HepG2 (cell line): ENCODE results near the gene SLC35A3. TPM values are rescaled to one million over a fixed set of nuclear protein-coding genes. Genes with fewer than 3 reads are reported as not detected.

Experiments
- ATAC-seq: fragments of 200-7000 bp; cut with Tn5 transposase; 3 replicates; pipeline ENCODE4 v1.9.1; 2020; ENCODE audit warnings: mild to moderate bottlenecking, moderate library complexity
- BruUV-seq: library from RNA; stranded (reverse); fragments of 400-500 nt; replicated peaks from 2 replicates; lab custom pipeline; 2021; lab: Mats Ljungman, UMichigan
- CTCF ChIA-PET: fragments of 300-600 bp; formaldehyde crosslinking; extraction: SDS; loops from one replicate; lab custom pipeline; 2021; ENCODE audit warnings: low total read pairs, inconsistent platforms, low intra/inter-chr PET ratio; lab: Yijun Ruan, JAX
- POLR2A ChIA-PET: fragments of 350-600 bp; sonication (Branson Sonifier 250); formaldehyde crosslinking; loops from one replicate; lab custom pipeline; 2020; ENCODE audit warnings: antibody characterized with exemption, inconsistent platforms; lab: Yijun Ruan, JAX
- DNase-seq: peaks from one replicate; pipeline ENCODE4 v3.0.0-alpha.2; 2015; ENCODE audit warnings: low spot score
- FAIRE-seq: peaks from 3 replicates; lab custom pipeline; 2011; peaks lifted over from hg19 to GRCh38; lab: Jason Lieb, UNC
- H2AFZ ChIP-seq: one replicate; pipeline ENCODE4 v1.6.1; 2011; ENCODE audit warnings: low read length, inconsistent platforms
- H3K27ac ChIP-seq: fragments of 300-600 bp; 3 replicates; pipeline ENCODE4 v1.8.0; 2011; ENCODE audit warnings: mixed run types, mild to moderate bottlenecking, mixed read lengths, low read length, inconsistent platforms; ENCODE audit not compliant: insufficient read depth; ENCODE audit errors: extremely low read length
- H3K27me3 ChIP-seq, 2 experiments: fragments of 200-600 bp in 1 of 2; 2 replicates in 1 of 2; 3 replicates in 1 of 2; pipeline versions ENCODE4 v1.6.0 to v1.8.0; 2011; ENCODE audit warnings: low read length in 2 of 2, mild to moderate bottlenecking in 2 of 2, moderate library complexity in 2 of 2, inconsistent platforms in 1 of 2; ENCODE audit not compliant: insufficient read depth in 2 of 2, control insufficient read depth in 1 of 2
- H3K36me3 ChIP-seq, 2 experiments: fragments of 200-600 bp in 1 of 2; replicated peaks in 1 of 2; 2 replicates in 1 of 2; 3 replicates in 1 of 2; pipeline versions ENCODE4 v1.5.1 to v1.8.0; 2011; ENCODE audit warnings: low read length in 2 of 2, inconsistent platforms in 1 of 2; ENCODE audit not compliant: insufficient read depth in 2 of 2, control insufficient read depth in 1 of 2
- H3K4me1 ChIP-seq: 2 replicates; pipeline ENCODE4 v1.5.1; 2012; ENCODE audit warnings: low read length, inconsistent platforms; ENCODE audit not compliant: insufficient read depth
- H3K4me2 ChIP-seq: 2 replicates; pipeline ENCODE4 v1.6.0; 2011; ENCODE audit warnings: low read depth, low read length, inconsistent platforms
- H3K4me3 ChIP-seq, 3 experiments: fragments of 200-600 bp in 1 of 3; sonication (generic), shearing (Covaris generic) in 1 of 3; replicated peaks in 1 of 3; 2 replicates each; pipeline ENCODE4 v1.5.1; 2011 to 2016; ENCODE audit warnings: low read length in 3 of 3, inconsistent platforms in 2 of 3, low read depth in 2 of 3, mild to moderate bottlenecking in 2 of 3, control low read depth in 1 of 3, mixed read lengths in 1 of 3; ENCODE audit not compliant: insufficient read depth in 1 of 3
- H3K79me2 ChIP-seq: one replicate; pipeline ENCODE4 v1.6.1; 2011; ENCODE audit warnings: low read length, inconsistent platforms; ENCODE audit not compliant: insufficient read depth
- H3K9ac ChIP-seq: 2 replicates; pipeline ENCODE4 v1.6.0; 2011; ENCODE audit warnings: mild to moderate bottlenecking, low read depth, low read length, inconsistent platforms; ENCODE audit not compliant: insufficient read depth
- H3K9me3 ChIP-seq: 2 replicates; pipeline ENCODE4 v1.5.1; 2012; ENCODE audit warnings: mild to moderate bottlenecking, low read length
- H4K20me1 ChIP-seq: 2 replicates; pipeline ENCODE4 v1.6.0; 2011; ENCODE audit warnings: inconsistent platforms, mild to moderate bottlenecking, low read length, moderate library complexity; ENCODE audit not compliant: insufficient read depth
- BORCS8-MEF2B ChIP-seq: sonication (generic); formaldehyde crosslinking; IDR thresholded peaks from 2 replicates; pipeline ENCODE4 v1.8.0; 2022; ENCODE audit warnings: mild to moderate bottlenecking, missing genetic modification reagents
- CEBPB ChIP-seq: IDR thresholded peaks from 2 replicates; pipeline ENCODE4 v1.6.1; 2011; ENCODE audit warnings: low read depth, low read length, improper control_type of control experiment, borderline replicate concordance
- IRF1 ChIP-seq: sonication (generic); formaldehyde crosslinking; IDR thresholded peaks from 2 replicates; pipeline ENCODE4 v1.4.0; 2020; ENCODE audit warnings: low read depth, mild to moderate bottlenecking, missing genetic modification reagents
- JDP2 ChIP-seq: sonication (generic); formaldehyde crosslinking; IDR thresholded peaks from 2 replicates; pipeline ENCODE4 v1.8.1; 2022; ENCODE audit warnings: missing genetic modification reagents, borderline replicate concordance
- LBX2 ChIP-seq: sonication (generic); formaldehyde crosslinking; IDR thresholded peaks from 2 replicates; pipeline ENCODE4 v1.5.0; 2020; ENCODE audit warnings: missing genetic modification reagents, mild to moderate bottlenecking, borderline replicate concordance
- LCORL ChIP-seq, 2 experiments: fragments of 450-650 bp in 1 of 2; sonication (generic) in 1 of 2; formaldehyde crosslinking in 1 of 2; IDR thresholded peaks; 2 replicates each; pipeline versions ENCODE4 v1.5.0 to v1.6.1; 2017 to 2020; ENCODE audit warnings: antibody characterized with exemption in 1 of 2, missing genetic modification reagents in 1 of 2
- MAFF ChIP-seq: IDR thresholded peaks from 2 replicates; pipeline ENCODE4 v1.6.1; 2011; ENCODE audit warnings: low read depth, low read length, improper control_type of control experiment
- MAFK ChIP-seq, 2 experiments: IDR thresholded peaks in 1 of 2; conservative IDR thresholded peaks in 1 of 2; 2 replicates each; pipeline ENCODE4 v1.6.1; 2011; ENCODE audit warnings: improper control_type of control experiment in 2 of 2, low read length in 2 of 2
- NR1H2 ChIP-seq: sonication (generic); formaldehyde crosslinking; IDR thresholded peaks from 2 replicates; pipeline ENCODE4 v1.8.1; 2022; ENCODE audit warnings: low read depth, missing genetic modification reagents, borderline replicate concordance
- PRDM4 ChIP-seq: sonication (generic); formaldehyde crosslinking; IDR thresholded peaks from 2 replicates; pipeline ENCODE4 v1.9.0; 2021; ENCODE audit warnings: missing genetic modification reagents, borderline replicate concordance
- SETDB1 ChIP-seq: sonication (generic); formaldehyde crosslinking; IDR thresholded peaks from 2 replicates; pipeline ENCODE4 v1.5.1; 2020; ENCODE audit warnings: missing genetic modification reagents, mild to moderate bottlenecking, borderline replicate concordance
- SRF ChIP-seq: IDR thresholded peaks from 2 replicates; pipeline ENCODE4 v1.6.1; 2011; ENCODE audit warnings: mild to moderate bottlenecking, low read depth, low read length, moderate library complexity
- ZBTB21 ChIP-seq: sonication (generic); formaldehyde crosslinking; IDR thresholded peaks from 2 replicates; pipeline ENCODE4 v1.4.0; 2020; ENCODE audit warnings: missing genetic modification reagents
- ZNF136 ChIP-seq: sonication (generic); formaldehyde crosslinking; IDR thresholded peaks from 2 replicates; pipeline ENCODE4 v1.8.1; 2022; ENCODE audit warnings: low read depth, mild to moderate bottlenecking, moderate library complexity, missing genetic modification reagents
- ZNF30 ChIP-seq: sonication (generic); formaldehyde crosslinking; IDR thresholded peaks from 2 replicates; pipeline ENCODE4 v1.5.0; 2020; ENCODE audit warnings: mild to moderate bottlenecking, missing genetic modification reagents
- ZNF776 ChIP-seq: sonication (generic); formaldehyde crosslinking; IDR thresholded peaks from 2 replicates; pipeline ENCODE4 v1.4.0; 2020; ENCODE audit warnings: mild to moderate bottlenecking, missing genetic modification reagents
- WGBS: methylation state at CpG from one replicate; pipeline ENCODE4 v1.1.6; 2017; ENCODE audit warnings: low lambda C conversion rate; 5-methylcytosine and 5-hydroxymethylcytosine counted together
- in situ Hi-C: cut with HindIII; loops from 2 replicates; pipeline ENCODE4 v1.10.0; 2017; ENCODE audit warnings: low pct_unique_long_range_greater_than_20kb; ENCODE audit not compliant: extremely low pct_ligation_motif_present
- intact Hi-C: fragments of 100-400 bp; cut with micrococcal nuclease; formaldehyde crosslinking; loops from one replicate; pipeline ENCODE4 v1.10.0; 2022; ENCODE audit not compliant: unreplicated experiment
- polyA plus RNA-seq, 8 experiments: library from polyadenylated mRNA; depleted of rRNA in 3 of 8; stranded (reverse) in 7 of 8; unstranded in 1 of 8; fragments of >200 nt; fragmentation: Illumina TruSeq in 4 of 8; extraction: Trizol in 4 of 8; gene quantifications; 2 replicates each; pipeline versions ENCODE4 v1.2.1 to v1.2.3, GENCODE V29; 2011 to 2016; ENCODE audit warnings: low read depth in 4 of 8, missing spikeins in 1 of 8, mixed read lengths in 1 of 8; ENCODE audit not compliant: insufficient read depth in 1 of 8
- total RNA-seq, 5 experiments: library from RNA; depleted of rRNA; stranded (reverse); fragments of >200 nt; fragmentation: Illumina TruSeq; extraction: Trizol; gene quantifications; 2 replicates each; pipeline ENCODE4 v1.2.3, GENCODE V29; 2016; ENCODE audit warnings: low read depth in 1 of 5

The SLC35A3 gene
- total and polyA plus RNA-seq, 2 of the 13 experiments (the other 11 are each of a cell fraction or from before 2014, with no cell fraction given) = 11.2 to 24.9 TPM

GRCh38 chr1:100010804-100011203 lies 41.0 kb downstream of the SLC35A3 start:
- Histone ChIP-seq H3K27ac (no peak overlapping the region), H3K36me3 (peaks cover 1 to 10% of the 10 kb centered on the region in 2 experiments; a peak in 4 of 5 replicates), H3K9me3 (no peaks in the 10 kb centered on the region), H2AFZ (no peak overlapping the region), H3K4me2 (no peak overlapping the region), H3K4me3 (no peak overlapping the region), H4K20me1 (no peaks in the 10 kb centered on the region), H3K79me2 (no peaks in the 10 kb centered on the region), H3K27me3 (no peaks in the 10 kb centered on the region), H3K9ac (no peak overlapping the region), H3K4me1 (no peaks in the 10 kb centered on the region)
- intact Hi-C loops = loop anchor here (5.0 kb wide), 1 partner anchor 751 kb away; no protein-coding TSS in a partner anchor
- FAIRE-seq = no peak
- TF ChIP-seq SRF (no peak), MAFF (peak; percentile 86), MAFK (conservative IDR thresholded peaks at IDR 0.05 in 1 of 2, IDR thresholded peaks at IDR 0.05 in 1 of 2; ENCODE audit: low read length in 2 of 2) (peak; percentile 81 to 92)
- ATAC-seq = no peak
- no TSS peak for BruUV-seq
- no peak for DNase-seq
- POLR2A ChIA-PET = no interaction called here
- 85% methylated on average over 1 of the region's 1 CpG for WGBS
- in situ Hi-C loops = no loop called here
- CTCF ChIA-PET = no interaction called here

- Histone ChIP-seq H3K27me3 (no peaks in the 10 kb centered on the region), H3K36me3 (peaks cover 1 to 7% of the 10 kb centered on the region in 2 experiments; a peak in 2 of 5 replicates), H3K4me2 (no peak overlapping the region), H2AFZ (no peak overlapping the region), H3K4me1 (no peaks in the 10 kb centered on the region), H3K79me2 (no peaks in the 10 kb centered on the region), H3K9ac (no peak overlapping the region), H3K4me3 (no peak overlapping the region), H4K20me1 (no peaks in the 10 kb centered on the region), H3K9me3 (no peaks in the 10 kb centered on the region), H3K27ac (no peak overlapping the region)
- FAIRE-seq = no peak
- no peak for ATAC-seq
- POLR2A ChIA-PET = no interaction called here
- in situ Hi-C loops (no loop called here), intact Hi-C loops (no loop called here)
- no peak for DNase-seq
- CTCF ChIA-PET = no interaction called here
- WGBS = 95% methylated on average over 1 of the region's 1 CpG
- BruUV-seq = no TSS peak
- TF ChIP-seq ZNF30 (CRISPR knock-in tag) = no peak
- no peak for TF ChIP-seq ZBTB21 (CRISPR knock-in tag)
- TF ChIP-seq JDP2 (CRISPR knock-in tag) = no peak
- TF ChIP-seq NR1H2 (CRISPR knock-in tag) = no peak
- no peak for TF ChIP-seq ZNF136
- TF ChIP-seq ZNF776 (CRISPR knock-in tag) = no peak
- TF ChIP-seq SETDB1 (CRISPR knock-in tag) = no peak
- TF ChIP-seq BORCS8-MEF2B (CRISPR knock-in tag) = no peak
- TF ChIP-seq CEBPB = no peak
- no peak for TF ChIP-seq PRDM4 (CRISPR knock-in tag)
- no peak for TF ChIP-seq LCORL (IDR thresholded peaks at IDR 0.05)
- TF ChIP-seq LCORL (CRISPR knock-in tag; IDR thresholded peaks at IDR 0.05) = no peak
- no peak for TF ChIP-seq LBX2
- TF ChIP-seq IRF1 = no peak
These were observed 49.4 kb downstream of the SLC35A3 start for GRCh38 chr1:100019220-100019619.
